Limb (tissue), 2 donors: ENCODE measurements around the gene SLC4A2.
A peak's percentile ranks its signal among the peaks of the same experiment; 100 is the strongest.

Experiments used
- DNase-seq, 2 donors: peaks; one replicate each; pipeline ENCODE4 v3.0.0-alpha.2; 2016; ENCODE audit errors: extremely low spot score in 2 of 2

The SLC4A2 gene

DNA sequence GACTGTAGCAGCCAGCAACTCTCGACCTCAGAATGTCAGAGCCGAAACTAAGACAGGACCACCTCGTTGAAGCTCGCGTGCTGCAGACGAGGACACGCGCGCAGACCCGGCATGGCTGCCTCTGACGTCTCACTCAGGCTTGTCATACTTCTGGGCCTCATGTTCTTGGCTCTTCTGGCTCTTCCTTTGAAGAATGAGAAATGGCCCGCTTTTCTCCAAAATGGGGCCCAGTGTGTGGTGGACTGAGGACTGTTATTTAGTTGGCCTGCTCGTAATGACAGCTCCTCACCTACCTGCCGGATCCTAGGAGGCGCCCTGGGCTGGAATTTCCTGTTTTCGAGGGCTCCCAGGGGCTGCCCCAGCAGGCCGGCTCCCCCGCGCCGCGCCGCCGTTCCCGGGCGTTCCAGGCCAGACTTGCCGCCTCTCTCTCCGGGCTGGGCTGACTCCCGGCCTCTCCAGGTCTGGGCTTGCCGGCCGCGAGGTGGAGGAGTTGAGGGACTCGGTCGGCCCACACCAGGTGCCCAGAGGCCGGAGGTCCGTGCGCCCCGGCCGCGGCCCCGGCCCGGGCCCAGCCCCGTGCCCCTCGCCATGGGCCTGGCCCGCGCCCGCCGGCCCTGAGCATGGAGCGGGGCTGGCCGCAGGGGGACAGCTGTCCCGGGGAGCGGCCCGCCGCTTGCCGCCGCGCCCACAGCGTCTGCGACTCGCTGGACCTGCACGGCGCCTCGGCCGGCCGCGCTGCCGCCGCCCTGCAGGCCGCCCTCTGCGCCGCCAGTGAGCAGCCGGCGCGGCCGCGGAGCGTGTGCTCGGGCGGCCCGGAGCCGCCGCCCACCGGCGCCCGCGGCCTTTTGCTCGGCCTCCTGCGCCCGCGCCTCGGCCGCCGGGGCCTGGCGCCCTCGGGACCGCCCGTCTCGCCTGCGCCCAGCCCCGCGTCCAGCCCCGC lies 55.0 kb downstream of the SLC4A2 start:
- peak in 1 of 2 donors; percentile 52 for DNase-seq

GRCh38 chr7:151115121-151115835 lies 55.9 kb downstream of the SLC4A2 start:
- peak in 1 of 2 donors; percentile 59 for DNase-seq

DNA sequence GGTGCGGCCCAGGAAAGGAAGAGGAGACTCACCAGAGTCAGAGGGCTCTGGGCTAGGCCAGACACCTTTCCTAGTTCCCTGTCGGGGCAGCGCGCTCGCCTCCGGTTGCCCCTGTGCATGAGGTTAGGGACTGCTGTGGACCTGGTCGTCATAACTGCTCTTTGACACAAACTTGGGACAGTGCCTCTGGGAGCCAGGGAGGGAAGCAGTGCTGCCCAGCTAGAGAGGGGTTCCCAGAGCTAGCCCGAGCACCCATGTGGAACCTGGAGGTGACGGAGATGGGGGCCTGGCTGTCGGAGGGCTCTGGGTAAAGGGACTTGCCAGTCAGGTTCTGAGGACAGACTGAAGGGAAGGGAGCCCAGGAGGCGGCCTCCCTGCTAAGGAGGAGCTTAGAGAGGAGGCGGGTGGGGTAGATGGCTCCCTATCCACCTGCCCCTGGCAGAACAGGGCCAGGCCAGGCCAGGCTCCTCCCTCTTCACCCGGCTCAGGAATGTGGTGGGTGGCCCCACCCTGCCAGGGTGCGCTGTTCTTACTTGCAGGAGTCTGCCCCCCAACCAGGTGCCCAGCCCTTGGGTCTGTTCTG lies 56.5 kb downstream of the SLC4A2 start:
- no peak for DNase-seq

DNA sequence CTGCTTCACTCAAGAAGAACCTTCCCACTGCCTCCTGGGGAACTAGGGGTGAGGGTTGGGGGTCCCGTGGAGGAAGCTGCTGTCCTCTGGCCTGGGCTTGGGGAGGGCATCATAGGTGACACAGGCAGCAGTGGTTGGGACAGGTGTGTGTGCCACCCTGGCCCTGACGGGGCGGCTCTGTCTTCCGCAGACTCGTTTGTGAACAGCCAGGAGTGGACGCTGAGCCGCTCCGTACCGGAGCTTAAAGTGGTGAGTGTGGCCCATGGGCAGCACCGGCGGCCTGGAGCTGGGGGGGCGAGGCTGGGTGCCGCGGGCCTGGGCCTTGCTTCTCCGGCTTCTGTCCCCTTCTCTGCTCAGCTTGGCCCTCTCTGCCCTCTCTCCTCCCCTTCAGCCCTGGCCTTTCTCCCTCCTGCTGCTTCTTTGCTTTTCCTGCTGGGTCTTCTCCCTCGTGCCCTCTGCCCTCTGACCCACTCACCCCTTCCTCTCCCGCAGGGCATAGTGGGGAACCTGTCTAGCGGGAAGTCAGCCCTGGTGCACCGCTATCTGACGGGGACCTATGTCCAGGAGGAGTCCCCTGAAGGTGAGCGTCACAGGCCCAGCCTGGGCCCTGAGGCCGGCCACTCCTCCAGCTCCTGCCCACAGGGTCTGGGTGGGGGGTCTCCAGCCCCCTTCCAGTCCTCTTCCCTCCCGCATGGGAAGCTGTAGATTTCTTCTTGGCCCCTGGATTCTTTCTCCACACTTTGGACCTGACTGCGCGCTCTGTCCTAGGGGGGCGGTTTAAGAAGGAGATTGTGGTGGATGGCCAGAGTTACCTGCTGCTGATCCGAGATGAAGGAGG lies 57.4 kb downstream of the SLC4A2 start:
- no peak for DNase-seq

DNA sequence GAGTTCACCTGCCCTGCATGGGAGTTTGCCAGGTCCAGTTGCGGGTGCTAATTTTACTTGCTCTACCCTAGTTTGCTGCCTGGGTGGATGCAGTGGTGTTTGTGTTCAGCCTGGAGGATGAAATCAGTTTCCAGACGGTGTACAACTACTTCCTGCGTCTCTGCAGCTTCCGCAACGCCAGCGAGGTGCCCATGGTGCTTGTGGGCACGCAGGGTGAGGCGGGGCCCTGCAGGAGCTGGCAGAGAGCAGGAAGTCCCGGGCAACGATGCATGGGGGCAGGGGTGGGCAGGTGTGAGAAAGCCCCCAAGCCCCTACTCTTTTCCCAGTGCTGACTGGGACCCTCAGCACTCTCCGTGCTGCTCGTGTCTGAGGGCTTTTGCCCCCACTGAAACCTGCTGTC lies 58.2 kb downstream of the SLC4A2 start:
- DNase-seq = no peak

DNA sequence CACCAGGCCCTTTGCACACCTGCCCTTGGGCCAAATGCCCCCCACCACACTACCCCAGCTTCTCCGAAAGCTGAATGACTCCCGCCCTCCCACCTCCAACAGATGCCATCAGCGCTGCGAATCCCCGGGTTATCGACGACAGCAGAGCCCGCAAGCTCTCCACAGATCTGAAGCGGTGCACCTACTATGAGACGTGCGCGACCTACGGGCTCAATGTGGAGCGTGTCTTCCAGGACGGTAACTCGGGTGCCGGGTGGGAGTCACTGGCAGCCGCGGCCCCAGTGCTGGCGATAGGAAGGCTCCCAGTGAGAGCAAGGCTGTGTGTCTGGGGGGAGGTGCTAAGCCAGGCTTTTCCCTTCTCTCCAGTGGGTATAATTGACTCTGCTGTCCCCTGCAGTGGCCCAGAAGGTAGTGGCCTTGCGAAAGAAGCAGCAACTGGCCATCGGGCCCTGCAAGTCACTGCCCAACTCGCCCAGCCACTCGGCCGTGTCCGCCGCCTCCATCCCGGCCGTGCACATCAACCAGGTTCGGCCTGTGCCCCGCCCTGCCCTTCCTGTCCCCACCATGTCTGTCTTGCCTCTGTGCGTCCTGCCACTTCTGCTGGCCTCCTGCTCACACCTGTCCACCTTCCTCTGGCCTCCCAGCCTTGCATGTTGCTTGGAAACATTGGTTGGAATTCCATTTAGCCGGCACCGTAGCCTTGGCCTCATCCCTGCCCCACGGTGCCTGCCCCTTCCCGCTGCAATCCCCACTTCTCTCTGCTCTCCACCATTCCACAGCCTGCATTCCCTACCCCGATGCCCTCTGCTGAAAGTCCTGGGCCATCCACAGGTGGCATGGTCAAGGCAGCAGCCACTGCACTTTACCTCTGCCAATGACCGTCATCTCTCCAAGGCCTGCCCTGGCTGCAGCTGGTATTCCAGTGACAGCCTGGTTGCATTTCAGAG lies 59.0 kb downstream of the SLC4A2 start:
- no peak for DNase-seq

DNA sequence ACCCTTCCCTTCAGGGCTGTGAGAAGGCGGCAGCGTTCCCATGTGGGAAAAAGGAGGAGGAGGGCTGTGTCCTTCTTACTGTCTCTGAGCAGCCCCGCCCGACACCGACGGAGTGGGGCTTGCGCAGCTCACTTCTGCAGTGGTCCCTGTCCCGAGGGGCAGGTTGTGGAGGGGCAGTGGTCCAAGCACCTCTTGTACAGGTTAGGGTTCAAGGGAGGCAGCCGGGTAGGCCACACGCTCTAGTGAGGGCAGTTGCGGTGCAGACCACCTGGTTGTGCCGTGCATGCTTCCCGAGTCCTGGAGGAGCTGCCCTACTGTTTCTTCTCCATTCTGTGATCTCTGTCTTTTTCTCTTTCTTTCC lies 59.6 kb downstream of the SLC4A2 start:
- DNase-seq = no peak

DNA sequence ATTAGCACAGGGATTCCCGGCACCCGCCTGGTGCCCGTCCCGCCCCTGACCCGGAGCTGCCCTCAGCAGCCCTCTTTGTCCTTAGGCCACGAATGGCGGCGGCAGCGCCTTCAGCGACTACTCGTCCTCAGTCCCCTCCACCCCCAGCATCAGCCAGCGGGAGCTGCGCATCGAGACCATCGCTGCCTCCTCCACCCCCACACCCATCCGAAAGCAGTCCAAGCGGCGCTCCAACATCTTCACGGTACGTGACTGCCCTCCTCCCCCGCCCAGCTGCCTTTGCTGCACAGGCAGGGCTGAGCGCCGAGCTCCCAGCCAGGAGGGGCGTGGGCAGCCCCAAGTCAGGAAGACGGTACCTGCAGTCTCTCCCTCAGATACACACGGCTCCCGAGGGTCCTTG lies 60.5 kb downstream of the SLC4A2 start:
- DNase-seq = no peak

- DNase-seq = no peak
Measured at GRCh38 chr7:151120896-151121295, 61.5 kb downstream of the SLC4A2 start.

- no peak for DNase-seq
Measured at GRCh38 chr7:151121380-151122170, 62.2 kb downstream of the SLC4A2 start.

DNA sequence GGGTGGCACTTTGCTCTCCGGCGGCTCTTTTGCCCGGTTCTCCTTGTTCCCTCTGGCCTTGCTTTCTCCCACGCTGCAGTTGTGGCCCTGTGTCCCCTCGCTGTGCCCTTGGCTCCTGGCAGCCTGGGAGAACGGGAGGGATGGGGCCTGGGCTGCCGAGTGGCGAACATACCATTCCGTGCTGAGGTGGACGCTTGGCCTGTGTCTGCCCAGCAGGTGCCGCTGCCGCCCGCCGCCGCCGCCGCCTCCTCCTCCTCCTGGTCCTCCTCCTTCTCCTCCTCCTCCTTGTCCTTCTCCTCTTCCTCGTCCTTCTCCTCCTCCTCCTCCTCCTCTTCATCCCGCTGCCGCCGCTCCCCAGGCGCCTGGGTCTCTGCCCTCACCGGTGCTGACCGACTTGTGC lies 62.9 kb downstream of the SLC4A2 start:
- DNase-seq = no peak

DNA sequence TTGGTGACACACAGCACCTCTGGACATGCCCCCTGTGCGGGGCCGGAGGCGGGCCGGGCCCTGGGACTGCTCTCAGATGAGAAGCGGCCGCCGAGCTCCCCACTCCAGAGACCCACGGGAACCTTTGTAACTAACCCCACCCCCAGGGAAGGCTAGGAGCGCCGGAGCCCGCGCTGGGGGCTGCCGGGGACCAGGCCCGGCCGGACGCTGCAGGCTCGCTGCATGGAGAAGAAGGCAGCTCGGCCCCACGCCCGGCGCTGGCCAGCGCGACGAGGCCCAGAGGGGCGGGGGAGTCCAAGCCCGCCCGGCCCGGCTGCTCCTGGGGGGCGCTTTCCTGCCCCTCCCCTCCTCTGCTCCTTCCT lies 63.4 kb downstream of the SLC4A2 start:
- no peak for DNase-seq

DNA sequence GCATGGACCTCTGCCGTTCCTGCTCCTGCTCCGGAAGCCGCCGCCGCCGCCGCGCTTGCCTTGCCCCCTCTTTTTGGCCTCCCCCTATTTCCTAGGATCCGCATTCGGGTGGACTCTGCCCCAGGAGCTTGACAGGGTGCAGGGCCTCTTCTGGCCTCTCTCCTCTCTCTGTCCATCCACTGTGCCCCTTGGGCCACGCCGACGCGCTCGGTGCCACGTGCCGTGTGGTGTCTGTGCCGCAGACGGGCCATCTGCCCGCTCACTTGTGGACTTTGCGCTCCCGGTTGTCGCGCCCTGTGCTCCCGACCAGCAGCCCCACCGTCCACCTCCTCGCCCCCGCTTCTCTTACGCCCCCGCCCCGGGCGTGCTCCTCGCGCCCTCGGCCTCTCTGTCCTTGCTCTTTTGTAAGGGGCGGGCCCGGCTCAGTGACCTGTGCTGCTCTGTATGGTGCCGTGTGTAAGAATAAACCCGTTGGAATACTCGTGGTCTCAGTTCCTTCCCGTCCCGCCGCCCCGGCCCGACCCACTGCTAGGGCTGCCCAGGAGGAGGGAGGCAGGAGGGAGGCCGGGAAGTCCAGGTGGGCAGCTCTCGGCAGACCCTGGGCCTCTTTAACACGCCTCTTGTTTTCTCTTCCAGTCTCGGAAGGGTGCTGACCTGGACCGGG lies 63.9 kb downstream of the SLC4A2 start:
- DNase-seq = no peak

DNA sequence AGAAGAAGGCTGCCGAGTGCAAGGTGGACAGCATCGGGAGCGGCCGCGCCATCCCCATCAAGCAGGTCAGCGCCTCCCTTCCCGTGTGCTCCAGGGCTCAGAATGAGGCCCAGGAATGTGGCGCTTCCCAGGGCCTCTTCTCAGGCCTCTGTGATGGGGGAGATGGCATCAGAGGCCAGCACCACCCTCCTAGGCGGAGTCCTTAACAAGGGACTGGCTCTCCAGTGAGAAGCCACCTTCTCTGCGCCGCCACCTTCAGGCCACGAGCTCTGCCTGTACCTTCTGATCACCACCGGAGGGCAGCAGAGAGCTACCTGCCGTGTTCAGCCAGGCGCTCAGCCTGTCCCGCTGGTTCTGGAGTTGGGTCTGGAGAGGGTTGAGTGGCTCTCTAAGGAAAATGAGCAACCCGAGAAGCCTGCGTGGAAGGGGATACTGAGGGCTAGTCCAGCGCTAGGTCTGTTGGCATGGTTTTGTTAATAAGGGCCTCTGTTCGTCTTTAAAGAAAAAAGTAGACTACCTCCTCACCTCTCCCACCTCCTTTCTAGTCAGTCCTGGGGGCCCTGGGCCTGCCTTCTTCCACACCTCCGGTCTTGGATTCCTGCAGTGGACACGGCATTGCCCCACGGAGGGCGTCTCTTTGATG lies 64.6 kb downstream of the SLC4A2 start:
- DNase-seq = peak; percentile 78 to 91

- DNase-seq = no peak
Measured at GRCh38 chr7:151124481-151124880, 65.1 kb downstream of the SLC4A2 start.

GRCh38 chr7:151124899-151125399 lies 65.6 kb downstream of the SLC4A2 start:
- DNase-seq = no peak

DNA sequence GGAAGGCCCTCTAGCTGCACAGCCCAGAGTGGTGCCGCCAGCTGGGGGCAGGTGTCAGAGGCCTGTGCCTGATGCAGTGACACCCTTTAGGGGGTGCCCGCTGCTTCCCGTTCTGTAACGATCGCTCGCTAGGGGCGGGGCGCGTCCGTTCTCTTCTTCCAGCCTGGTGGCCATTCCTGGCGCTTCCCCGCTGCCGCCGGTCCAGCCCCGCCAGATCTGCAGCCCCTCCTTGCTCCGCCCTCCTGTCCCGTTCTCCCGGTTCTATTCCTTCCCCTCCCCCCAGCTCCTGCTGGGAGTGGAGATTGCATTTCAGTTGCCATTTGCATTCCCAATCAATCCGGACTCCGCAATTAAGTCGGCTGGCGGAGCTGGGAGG lies 66.1 kb downstream of the SLC4A2 start:
- no peak for DNase-seq

DNA sequence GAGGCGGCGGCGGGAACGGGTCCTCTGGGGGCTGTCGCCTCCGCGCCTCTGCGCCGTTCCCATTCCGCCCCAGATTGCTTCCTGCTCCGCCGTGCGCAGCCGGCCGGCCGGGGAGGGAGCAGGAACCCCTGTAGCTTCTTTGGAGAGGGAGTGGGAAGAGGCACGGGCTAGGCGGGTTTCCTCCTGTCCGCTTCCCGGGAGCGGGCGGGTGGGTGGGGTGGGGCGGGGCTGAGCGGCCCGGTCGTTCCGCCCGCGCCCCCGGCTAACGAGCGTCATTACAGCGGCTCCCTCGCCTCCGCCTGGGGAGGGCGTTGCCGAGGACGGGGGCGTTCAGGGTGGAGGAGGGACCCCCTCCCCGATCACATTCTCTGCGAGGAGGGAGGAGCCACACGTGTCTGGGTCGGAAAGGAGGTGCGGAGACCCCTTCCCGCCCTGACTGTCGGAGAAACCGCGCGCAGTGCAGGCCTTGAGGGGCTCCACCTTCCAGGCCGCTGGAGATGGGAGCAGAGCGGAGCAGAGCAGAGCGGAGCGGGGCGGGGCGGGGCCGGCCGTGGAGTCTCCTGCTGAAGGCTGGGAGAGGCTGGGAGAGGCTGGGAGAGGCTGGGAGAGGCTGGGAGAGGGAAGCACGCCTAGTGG lies 66.6 kb downstream of the SLC4A2 start:
- peak in 1 of 2 donors; percentile 76 for DNase-seq
